Measurements from ENCODE around the gene TEAD4.

TEAD4 gene

DNA sequence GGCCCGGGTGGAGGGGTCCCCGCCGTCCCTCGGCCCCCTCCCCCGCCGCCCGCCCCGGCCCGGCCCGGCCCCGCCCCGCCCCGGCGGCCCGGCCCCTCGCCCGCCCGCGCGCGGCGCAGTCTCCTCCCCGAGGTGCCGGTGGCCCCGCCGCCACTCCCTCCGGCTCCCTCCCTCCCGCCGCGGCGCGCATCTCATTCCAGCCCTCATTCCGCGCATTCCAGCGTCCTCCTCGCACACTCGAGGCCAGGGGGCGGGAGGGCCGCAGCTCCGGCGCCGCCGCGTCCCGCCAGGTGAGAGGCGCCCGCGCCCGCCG is at the start of gene TEAD4:
TEAD4 (plus strand) TSS at position 206 of the 313 bp plus-strand sequence.
- DNase-seq = no peak

GRCh38 chr12:2912216-2912575 is 47.0 kb upstream of the TEAD4 start:
- no peak for DNase-seq

DNA sequence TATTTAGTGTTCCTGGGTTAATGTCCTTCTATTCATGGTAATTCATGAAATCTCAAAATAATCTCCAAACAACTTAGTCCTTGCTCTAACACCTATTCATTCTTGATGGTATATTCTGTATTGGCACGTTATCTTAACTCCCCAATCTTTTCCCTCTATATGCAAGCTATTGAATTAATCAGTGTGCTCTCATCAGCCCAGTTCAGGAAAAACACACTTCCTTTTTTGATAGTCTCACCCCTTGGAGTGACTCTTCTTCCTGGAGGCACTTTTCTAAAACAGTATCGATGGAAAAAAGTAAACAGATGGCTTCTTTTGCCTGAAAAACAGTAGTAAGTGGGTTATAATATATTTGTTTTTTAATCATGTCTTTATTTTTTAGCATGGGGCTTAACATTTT is 39.9 kb upstream of the TEAD4 start:
- no peak for DNase-seq

- DNase-seq = no peak
Observed at GRCh38 chr12:2922329-2922728, 36.9 kb upstream of the TEAD4 start.

DNA sequence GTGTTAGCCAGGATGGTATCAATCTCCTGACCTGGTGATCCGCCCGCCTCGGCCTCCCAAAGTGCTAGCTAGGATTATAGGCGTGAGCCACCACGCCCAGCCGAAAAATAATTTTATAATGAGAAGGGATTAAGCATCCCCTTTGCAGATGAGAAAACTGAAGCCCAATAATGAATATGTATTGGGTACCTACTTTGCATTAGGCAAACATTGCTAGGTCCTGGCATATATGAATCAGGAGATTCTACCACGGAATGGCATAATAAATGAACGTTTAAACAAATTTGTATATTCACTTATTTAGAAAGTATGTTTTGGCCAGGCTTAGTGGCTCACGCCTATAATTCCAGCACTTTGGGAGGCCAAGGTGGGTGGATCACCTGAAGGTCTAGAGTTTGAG is 36.1 kb upstream of the TEAD4 start:
- DNase-seq = no peak

GRCh38 chr12:2924019-2924418 is 35.2 kb upstream of the TEAD4 start:
- DNase-seq = no peak

DNA sequence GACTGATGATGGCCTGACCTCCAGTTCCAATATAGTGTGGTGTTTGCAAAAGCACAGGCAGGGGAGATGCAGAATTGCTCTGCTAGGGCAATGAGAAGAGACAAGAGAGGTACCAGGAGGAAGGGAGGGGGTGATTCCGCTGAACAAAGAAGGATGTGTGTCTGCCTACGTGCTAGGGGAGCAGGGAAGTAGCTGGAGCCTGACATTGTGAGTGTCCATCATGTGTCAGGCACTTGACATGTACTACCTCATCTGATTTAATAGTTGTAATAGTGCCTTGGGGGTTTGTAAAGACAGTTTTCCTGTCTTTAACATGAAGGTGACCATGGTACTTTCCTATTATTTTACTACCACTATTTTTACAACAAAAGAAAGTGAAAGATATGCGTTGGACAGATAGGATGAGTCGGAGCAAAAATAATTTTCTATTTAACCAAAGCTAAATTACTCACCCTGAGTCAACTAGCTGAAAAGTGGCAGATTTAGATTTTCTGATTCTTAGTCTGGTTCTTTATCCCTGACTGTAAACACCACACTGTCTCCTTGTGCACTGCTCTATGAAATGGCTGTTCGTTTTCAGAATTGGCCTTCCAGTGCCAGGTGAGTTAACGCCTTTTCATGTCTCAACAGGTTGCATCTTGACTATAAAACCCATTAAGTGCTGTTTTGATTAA is 33.7 kb upstream of the TEAD4 start:
- no peak for DNase-seq

DNA sequence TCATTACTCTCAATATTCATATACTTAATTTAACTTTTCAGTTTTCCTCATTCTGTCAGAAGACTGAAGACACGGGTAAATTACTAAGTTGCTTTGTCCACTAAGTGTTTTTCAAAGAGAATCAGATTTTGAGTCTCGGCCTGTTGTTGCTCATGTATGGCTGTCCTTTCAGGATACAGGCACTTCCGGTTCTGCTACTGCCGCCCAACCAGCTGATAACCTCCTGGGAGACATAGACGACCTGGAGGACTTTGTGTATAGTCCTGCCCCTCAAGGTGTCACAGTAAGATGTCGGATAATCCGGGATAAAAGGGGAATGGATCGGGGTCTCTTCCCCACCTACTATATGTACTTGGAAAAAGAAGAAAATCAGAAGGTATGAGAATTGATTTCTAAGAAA is 28.3 kb upstream of the TEAD4 start:
- no peak for DNase-seq

GRCh38 chr12:2933586-2933985 is 25.6 kb upstream of the TEAD4 start:
- DNase-seq = no peak

DNA sequence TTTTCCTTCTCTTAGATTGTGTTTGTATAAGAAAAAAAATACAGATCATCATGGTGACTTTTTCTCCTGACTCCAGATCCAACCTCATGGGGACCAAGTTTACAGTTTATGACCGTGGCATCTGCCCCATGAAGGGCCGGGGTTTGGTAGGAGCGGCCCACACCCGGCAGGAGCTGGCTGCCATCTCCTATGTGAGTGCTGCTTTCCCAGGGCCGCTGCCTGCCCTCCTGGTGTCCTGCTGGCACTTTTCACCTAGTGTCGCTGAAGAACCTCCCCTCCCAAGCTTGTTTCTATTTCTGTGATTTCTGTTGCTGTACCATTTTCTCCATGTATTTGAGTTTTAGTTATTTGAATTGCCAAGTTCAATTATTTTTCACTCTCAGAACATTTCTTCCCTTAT is 24.8 kb upstream of the TEAD4 start:
- DNase-seq = no peak

DNA sequence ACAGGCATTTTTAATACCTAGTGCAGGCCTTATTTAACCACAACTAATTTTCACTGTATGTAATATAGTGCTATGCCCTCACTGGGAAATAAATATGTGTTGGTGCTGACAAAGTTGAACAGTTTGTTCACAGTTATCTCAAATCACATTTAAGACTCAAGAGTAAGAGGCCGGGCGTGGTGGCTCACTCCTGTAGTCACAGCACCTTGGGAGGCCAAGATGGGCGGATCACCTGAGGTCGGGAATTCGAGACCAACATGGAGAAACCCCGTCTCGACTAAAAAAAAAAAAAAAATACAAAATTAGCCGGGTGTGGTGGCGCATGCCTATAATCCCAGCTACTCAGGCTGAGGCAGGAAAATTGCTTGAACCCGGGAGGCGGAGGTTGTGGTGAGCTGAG is 22.9 kb upstream of the TEAD4 start:
- DNase-seq = no peak

- no peak for DNase-seq
Observed at GRCh38 chr12:2937500-2937899, 21.7 kb upstream of the TEAD4 start.

- no peak for DNase-seq
Observed at GRCh38 chr12:2939191-2939590, 20.0 kb upstream of the TEAD4 start.

GRCh38 chr12:2940564-2940963 is 18.6 kb upstream of the TEAD4 start:
- DNase-seq = no peak

GRCh38 chr12:2941524-2941923 is 17.7 kb upstream of the TEAD4 start:
- no peak for DNase-seq

DNA sequence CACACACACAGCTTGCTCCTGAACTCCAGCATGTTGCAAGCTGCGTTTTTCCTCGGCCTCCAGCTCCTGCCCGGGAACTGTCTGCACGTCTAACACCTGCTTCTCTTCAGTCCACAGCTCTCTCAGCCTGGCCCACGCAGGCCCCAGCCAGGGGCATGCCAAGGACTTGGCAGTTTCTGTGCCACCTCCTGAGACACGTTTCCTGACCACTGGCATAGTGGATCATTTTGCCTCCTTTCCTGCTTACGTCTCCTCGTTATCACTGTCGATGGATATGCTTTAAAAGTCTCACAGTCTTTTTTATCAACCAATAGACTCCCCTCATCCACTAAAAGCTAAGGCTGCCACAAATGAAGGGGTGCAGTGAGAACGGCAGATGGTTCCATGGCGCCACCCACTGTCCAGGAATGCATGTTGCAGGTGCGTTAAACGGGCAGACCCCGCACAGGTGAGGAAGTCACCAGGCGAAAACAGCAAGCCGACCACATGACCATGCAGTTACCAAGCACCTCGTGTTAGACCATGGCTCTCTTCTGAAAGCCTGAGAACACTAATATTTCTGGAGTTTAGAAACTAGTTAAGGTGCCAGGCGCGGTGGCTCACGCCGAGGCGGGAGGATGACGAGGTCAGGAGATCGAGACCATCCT is 14.7 kb upstream of the TEAD4 start:
- DNase-seq = peak; percentile 36 to 51

DNA sequence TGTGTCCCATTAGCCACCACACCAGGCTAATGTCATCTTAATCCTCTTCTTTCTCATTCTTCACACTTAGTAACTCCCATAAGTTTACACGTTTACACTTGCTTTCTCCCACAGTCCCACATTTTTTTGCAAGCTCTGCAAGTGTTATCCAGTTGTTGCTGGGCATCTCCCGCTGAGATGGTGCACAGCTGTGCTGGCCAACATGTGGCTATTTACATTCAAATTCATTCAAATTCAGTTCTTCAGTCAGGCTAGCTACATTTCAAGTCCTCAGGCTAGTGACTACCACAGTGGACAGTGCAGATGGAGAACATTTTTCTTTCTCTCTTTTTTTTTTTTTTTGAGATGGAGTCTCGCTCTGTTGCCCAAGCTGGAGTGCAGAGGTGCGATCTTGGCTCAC is 9.8 kb upstream of the TEAD4 start:
- no peak for DNase-seq

- DNase-seq = no peak
Observed at GRCh38 chr12:2955888-2956287, 3.3 kb upstream of the TEAD4 start.

- DNase-seq = no peak
Observed at GRCh38 chr12:2957816-2958431, 1.3 kb upstream of the TEAD4 start.

- no peak for DNase-seq
Observed at GRCh38 chr12:2958432-2959191, 585 bp upstream of the TEAD4 start.

DNA sequence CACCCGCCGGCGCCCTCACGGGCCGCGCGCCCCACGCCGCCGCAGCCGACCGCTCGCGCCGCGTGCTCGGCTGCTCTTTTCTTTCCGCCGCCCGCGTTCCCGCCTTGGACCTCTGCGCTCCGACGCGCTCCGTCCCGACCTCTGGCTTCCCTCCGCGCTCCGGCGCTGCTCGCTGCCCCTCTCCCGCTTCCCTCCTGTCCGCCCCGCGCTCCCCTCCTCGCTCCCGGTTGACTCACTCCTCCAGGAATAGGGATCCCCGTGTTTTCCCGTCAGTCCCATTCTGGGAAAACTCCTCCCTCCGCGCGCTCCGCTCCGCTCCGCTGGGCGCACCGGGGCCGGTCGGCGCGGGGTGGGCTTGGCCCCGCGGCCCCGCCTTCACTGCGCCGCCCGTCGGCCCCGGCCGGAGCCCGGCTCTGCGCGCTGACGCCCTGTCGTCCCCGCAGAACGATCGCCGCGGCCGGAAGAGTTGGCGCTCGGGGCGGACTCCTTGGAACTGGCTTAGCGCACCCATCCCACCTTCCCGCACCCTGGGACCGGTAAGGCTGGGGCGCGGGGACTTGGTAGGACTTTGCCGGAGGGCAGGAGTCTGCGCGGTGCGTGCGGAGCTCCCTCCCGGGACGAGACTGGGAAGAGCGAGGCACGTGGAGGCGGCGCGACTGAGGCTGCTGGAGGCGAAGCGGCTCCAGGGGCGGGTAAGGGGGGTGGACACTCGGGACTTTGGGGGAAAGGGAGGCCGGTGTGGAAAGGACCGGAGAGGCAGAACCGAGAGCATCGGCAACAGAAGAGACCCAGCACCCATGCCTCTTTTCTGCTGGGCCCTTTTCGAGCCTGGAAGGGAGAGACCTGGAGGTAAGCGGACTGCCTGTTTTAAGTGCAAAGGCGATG is 550 bp downstream of the TEAD4 start:
- DNase-seq = no peak

DNA sequence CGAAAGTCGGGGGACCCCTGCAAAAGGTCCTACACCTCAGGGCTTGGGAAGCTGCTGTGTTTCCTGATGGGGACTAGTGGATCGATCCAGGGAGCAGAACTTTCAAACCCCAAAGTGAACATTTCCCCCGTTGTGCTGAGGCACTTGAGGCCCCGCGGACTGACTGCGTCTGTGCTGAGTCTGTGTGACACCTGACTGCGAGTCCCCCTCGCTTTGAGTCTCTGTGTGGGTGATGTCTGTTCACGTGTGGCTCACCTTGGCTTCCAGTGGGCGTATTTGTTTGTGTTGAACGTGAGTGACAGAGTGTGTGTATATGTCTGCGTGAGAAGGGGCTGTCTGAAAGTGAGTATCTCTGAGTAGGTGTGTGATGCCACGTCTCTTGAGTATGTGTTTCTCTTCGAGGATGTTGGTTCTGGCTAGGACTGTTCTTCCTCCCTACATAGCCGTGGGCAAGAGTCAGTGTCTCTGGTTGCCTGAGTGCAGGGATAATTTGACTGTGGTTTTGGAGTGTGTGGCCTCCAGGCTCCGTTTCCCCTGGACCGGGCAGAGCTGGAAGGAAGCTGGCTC is 1.3 kb downstream of the TEAD4 start:
- DNase-seq = no peak

Measured in CD4-positive, alpha-beta T cell treated with Interleukin-4 for 1 hour (primary cell).